ENCODE data around the gene PRR19. TPM values are rescaled to one million over a fixed set of nuclear protein-coding genes. Genes with fewer than 3 reads are reported as not detected.

PRR19 gene
- total and polyA plus RNA-seq, 10 of the 15 experiments (the other 5 are each of a cell fraction or from before 2014, with no cell fraction given) = 0.09 to 1.7 (median 0.73) TPM; not detected in 1

- Histone ChIP-seq H3K4me3 (peak overlapping the region; percentile 74; the same call in 1 of the 2 replicates), H2AFZ (ENCODE audit: control insufficient read depth, low read depth, low read length) (peak overlapping the region; percentile 92)
- TF ChIP-seq MYC (IDR thresholded peaks at IDR 0.05; ENCODE audit: insufficient read depth, insufficient read length, insufficient replicate concordance, low read length, severe bottlenecking) (no peak), RELB (IDR thresholded peaks at IDR 0.05; ENCODE audit: low read depth) (no peak), EED (IDR thresholded peaks at IDR 0.05; ENCODE audit: low read depth) (no peak), JUNB (IDR thresholded peaks at IDR 0.05) (no peak), EZH2 (IDR thresholded peaks at IDR 0.05; ENCODE audit: borderline replicate concordance, control insufficient read depth, low read depth, low read length) (0 out of 2 replicates have a peak, but pooled peaks have one; percentile 69), POU2F2 (IDR thresholded peaks at IDR 0.05; ENCODE audit: borderline replicate concordance, low read depth, low read length) (no peak), NFYB (IDR thresholded peaks at IDR 0.05; ENCODE audit: insufficient read depth, low read depth, low read length) (no peak), RUNX3 (IDR thresholded peaks at IDR 0.05; ENCODE audit: low read length) (no peak), ETV6 (conservative IDR thresholded peaks at IDR 0.05 in 1 of 2, IDR thresholded peaks at IDR 0.05 in 1 of 2; ENCODE audit: borderline replicate concordance in 1 of 2, low read depth in 1 of 2) (no peak), PBX3 (IDR thresholded peaks at IDR 0.05; ENCODE audit: insufficient replicate concordance, low read depth, low read length) (no peak), NRF1 (conservative IDR thresholded peaks at IDR 0.05; ENCODE audit: low read depth, low read length) (no peak), TBL1XR1 (IDR thresholded peaks at IDR 0.05; ENCODE audit: low read depth, low read length) (no peak), LARP7 (IDR thresholded peaks at IDR 0.05) (no peak), ASH2L (IDR thresholded peaks at IDR 0.05; ENCODE audit: borderline replicate concordance, low read depth) (no peak), SMARCA5 (IDR thresholded peaks at IDR 0.05) (peak; percentile 86; the same call in 1 of the 2 replicates), PRDM15 (CRISPR knock-in tag; IDR thresholded peaks at IDR 0.05) (no peak), TARDBP (IDR thresholded peaks at IDR 0.05; ENCODE audit: borderline replicate concordance) (0 out of 2 replicates have a peak, but pooled peaks have one; percentile 6), ZNF622 (IDR thresholded peaks at IDR 0.05) (no peak)
Measured at GRCh38 chr19:42324655-42325307, 22.8 kb downstream of the PRR19 start.

More at GRCh38 chr19:42324655-42325307, 22.8 kb downstream of the PRR19 start:
- DNase-seq (ENCODE audit: low read depth, low spot score) = no peak
- no peaks in the 10 kb centered on the region for H3K36me3 ChIP-seq (ENCODE audit: control insufficient read depth in 2 of 2, insufficient read depth in 2 of 2, low read length in 1 of 2)
- H3K9ac ChIP-seq (ENCODE audit: control insufficient read depth, insufficient read depth, low read length) = peak overlapping the region; percentile 11; the same call in 1 of the 2 replicates
- 3% methylated on average over 31 of the region's 38 CpGs for WGBS (ENCODE audit: insufficient coverage, insufficient replicate concordance, low lambda C conversion rate, missing lambda C conversion rate)
- ATAC-seq = no peak
- in situ Hi-C loops (cut with MboI) (no loop called here), intact Hi-C loops (cut with micrococcal nuclease; ENCODE audit: unreplicated experiment) (loop anchor here (1.0 to 10.0 kb wide), 4 partner anchors 72 to 220 kb away; no protein-coding TSS in a partner anchor)
- peaks cover 3 to 4% of the 10 kb centered on the region in 2 experiments; a peak in 2 of 4 replicates for H3K27me3 ChIP-seq (replicated peaks in 1 of 2; ENCODE audit: control insufficient read depth in 2 of 2, insufficient read depth in 2 of 2, low read length in 1 of 2)
- no peaks in the 10 kb centered on the region for H4K20me1 ChIP-seq (ENCODE audit: control insufficient read depth, insufficient read depth)
- POLR2A ChIA-PET = no interaction called here
- RAD21 ChIA-PET (ENCODE audit: unreplicated experiment) = no interaction called here
- H3K4me1 ChIP-seq (ENCODE audit: control insufficient read depth, insufficient read depth, low read length) = peaks cover 7% of the 10 kb centered on the region
- FAIRE-seq = no peak
- no peaks in the 10 kb centered on the region for H3K9me3 ChIP-seq (replicated peaks; ENCODE audit: control insufficient read depth, insufficient read depth, low read length)
- no TSS peak for BruUV-seq (replicated peaks)
- SMC1A ChIA-PET (ENCODE audit: uncharacterized antibody, unreplicated experiment) = no interaction called here
- H3K4me2 ChIP-seq (ENCODE audit: control insufficient read depth, insufficient read depth) = peak overlapping the region; percentile 81
- peaks cover 13% of the 10 kb centered on the region for H3K79me2 ChIP-seq (ENCODE audit: control insufficient read depth, insufficient read depth, low read length)
- H3K27ac ChIP-seq (ENCODE audit: control insufficient read depth, insufficient read depth) = no peak overlapping the region
- CTCF ChIA-PET = no interaction called here

Measured in GM12878 (cell line).